Type B pancreatic cell (in vitro differentiated cells): Measurements from ENCODE around the gene DIAPH3. TPM values are rescaled to one million over a fixed set of nuclear protein-coding genes. Genes with fewer than 3 reads are reported as not detected.

Source experiments
- DNase-seq: peaks from one replicate; pipeline ENCODE4 v3.0.0; 2021; ENCODE audit warnings: mixed read lengths; ENCODE audit not compliant: unreplicated experiment; ENCODE audit errors: extremely low spot score
- H3K27ac Mint-ChIP-seq: 2 replicates; pipeline ENCODE4 v1.8.0; 2021; ENCODE audit warnings: mild to moderate bottlenecking, mixed read lengths
- H3K27me3 Mint-ChIP-seq: 2 replicates; pipeline ENCODE4 v1.8.0; 2021; ENCODE audit warnings: mixed read lengths
- H3K36me3 Mint-ChIP-seq: 2 replicates; pipeline ENCODE4 v1.8.0; 2021; ENCODE audit warnings: mixed read lengths
- H3K4me1 Mint-ChIP-seq: one replicate; pipeline ENCODE4 v1.8.0; 2021; ENCODE audit warnings: mixed read lengths; ENCODE audit not compliant: unreplicated experiment
- H3K4me3 Mint-ChIP-seq: 2 replicates; pipeline ENCODE4 v1.8.0; 2021; ENCODE audit warnings: mild to moderate bottlenecking, mixed read lengths
- H3K9me3 Mint-ChIP-seq: 2 replicates; pipeline ENCODE4 v1.8.0; 2021; ENCODE audit warnings: mixed read lengths
- total RNA-seq: library from RNA; stranded (reverse); gene quantifications from 2 replicates; pipeline ENCODE4 v1.2.1, GENCODE V29; 2021; ENCODE audit warnings: low replicate concordance
- TF ChIP-seq, protein P1 (sequence below): fragments of 200-600 bp; sonication (generic); conservative IDR thresholded peaks from 2 replicates; pipeline ENCODE4 v1.5.0; 2021; ENCODE audit warnings: antibody characterized with exemption, mild to moderate bottlenecking

Gene DIAPH3
- total RNA-seq, 1 donor from 2014 or later = 16.9 TPM

DNA sequence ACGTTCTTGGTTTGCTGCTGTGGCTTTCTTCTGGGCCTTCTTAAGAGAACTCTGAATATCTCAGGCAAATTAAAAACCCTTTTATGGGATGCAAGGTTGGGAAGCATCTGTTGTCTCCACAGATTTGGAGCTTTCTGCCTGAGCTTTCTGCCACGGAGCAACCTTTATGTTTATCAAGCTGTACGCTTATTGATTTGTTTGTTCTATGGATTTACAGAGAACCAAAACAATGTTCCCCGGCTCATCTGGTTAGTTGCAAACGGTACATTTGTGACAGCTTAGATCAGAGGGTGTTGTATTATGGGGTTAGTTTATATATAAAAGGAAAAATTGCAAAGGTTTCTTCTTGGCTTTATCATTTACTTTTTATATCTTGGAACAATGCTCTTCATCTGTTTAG lies 479.6 kb downstream of the DIAPH3 start:
- Mint-ChIP-seq H3K4me3 (no peak overlapping the region), H3K4me1 (peaks cover 8% of the 10 kb centered on the region), H3K27ac (no peak overlapping the region), H3K9me3 (no peaks in the 10 kb centered on the region), H3K27me3 (no peaks in the 10 kb centered on the region), H3K36me3 (no peaks in the 10 kb centered on the region)
- DNase-seq = no peak
- TF ChIP-seq, protein P1, sequence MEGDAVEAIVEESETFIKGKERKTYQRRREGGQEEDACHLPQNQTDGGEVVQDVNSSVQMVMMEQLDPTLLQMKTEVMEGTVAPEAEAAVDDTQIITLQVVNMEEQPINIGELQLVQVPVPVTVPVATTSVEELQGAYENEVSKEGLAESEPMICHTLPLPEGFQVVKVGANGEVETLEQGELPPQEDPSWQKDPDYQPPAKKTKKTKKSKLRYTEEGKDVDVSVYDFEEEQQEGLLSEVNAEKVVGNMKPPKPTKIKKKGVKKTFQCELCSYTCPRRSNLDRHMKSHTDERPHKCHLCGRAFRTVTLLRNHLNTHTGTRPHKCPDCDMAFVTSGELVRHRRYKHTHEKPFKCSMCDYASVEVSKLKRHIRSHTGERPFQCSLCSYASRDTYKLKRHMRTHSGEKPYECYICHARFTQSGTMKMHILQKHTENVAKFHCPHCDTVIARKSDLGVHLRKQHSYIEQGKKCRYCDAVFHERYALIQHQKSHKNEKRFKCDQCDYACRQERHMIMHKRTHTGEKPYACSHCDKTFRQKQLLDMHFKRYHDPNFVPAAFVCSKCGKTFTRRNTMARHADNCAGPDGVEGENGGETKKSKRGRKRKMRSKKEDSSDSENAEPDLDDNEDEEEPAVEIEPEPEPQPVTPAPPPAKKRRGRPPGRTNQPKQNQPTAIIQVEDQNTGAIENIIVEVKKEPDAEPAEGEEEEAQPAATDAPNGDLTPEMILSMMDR = no peak

DNA sequence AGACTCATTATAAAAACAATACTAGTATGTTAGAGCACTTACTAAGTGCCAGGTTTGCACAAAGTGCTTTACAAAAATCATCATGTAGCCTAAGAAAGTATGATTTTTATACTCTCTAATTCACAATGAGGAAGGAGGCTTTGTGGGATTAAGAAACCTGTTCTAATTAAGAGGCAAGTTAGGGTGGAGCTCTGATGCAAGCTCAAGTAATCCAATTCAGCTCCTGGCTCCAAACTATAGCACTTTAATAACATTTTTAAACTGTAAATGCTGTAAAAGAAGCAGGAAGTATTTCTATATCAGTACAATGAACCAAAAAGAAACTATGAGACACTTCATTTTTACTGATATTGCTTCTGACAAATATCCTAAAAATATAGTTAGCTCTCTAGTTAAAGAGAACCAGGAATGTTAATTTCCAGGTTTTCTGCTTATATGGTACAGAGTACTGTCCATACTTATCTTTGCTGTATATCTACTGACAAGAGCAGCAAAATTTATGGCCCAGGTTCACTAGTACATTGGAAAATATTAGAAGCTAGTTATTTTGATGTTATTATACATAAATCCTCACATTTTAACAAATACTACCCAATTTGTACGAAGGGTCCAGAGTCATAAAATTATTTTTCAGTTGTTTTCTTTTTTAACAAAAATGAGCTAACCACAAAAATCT lies 482.0 kb downstream of the DIAPH3 start:
- Mint-ChIP-seq H3K36me3 (no peaks in the 10 kb centered on the region), H3K9me3 (no peaks in the 10 kb centered on the region), H3K27me3 (no peaks in the 10 kb centered on the region), H3K27ac (no peak overlapping the region), H3K4me1 (peaks cover 8% of the 10 kb centered on the region), H3K4me3 (no peak overlapping the region)
- no peak for DNase-seq
- TF ChIP-seq, protein P1 = no peak

DNA sequence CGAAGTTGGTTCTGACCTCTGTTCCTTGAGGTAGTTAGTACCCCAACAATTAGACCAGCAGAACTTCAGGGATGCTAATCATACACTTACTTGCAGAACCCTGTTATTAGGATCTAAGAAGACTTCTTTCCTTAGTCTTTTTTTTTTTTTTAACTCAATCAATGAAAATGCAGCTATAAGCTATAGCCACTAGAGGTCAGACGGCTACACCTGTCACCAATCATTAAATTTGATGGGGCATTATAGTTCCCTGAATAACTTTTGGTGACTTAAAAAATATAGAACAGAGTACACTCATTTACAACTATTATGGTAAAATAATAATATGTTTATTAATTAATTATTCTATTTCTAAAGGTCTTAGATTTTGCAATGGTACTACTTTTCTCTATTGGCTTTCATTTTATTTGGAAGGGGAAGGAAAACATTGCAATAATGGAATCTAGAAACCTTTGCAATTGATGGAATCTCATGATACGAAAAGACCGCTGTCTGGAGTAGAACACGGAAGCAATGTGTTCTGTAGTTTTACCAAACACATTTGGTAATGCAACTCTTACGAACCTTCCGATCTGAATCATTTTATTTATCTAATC lies 483.2 kb downstream of the DIAPH3 start:
- Mint-ChIP-seq H3K36me3 (no peaks in the 10 kb centered on the region), H3K9me3 (no peaks in the 10 kb centered on the region), H3K27me3 (no peaks in the 10 kb centered on the region), H3K4me3 (no peak overlapping the region), H3K4me1 (peaks cover 8% of the 10 kb centered on the region), H3K27ac (no peak overlapping the region)
- TF ChIP-seq, protein P1 = peak; percentile 83
- DNase-seq = no peak

DNA sequence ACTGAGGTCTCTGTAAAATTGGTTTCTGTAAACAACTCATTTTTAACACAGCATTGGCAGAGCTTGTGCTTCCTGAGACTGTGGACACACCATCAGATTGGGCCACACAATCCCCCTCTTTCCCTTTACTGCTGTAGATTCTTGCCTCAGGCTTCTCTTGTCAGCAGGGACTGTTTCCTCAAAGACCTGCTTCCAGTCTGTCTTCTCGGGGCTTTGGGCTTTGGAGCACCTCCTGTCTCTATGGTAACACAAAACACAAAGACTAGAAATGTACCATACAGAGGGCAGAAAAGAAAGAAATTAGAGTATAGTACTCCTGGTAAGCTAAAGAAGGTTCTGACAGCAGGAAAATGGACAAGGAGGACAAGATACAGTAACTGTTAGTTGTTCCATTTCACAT lies 484.5 kb downstream of the DIAPH3 start:
- H3K4me3 Mint-ChIP-seq = no peak overlapping the region
- H3K9me3 Mint-ChIP-seq = no peaks in the 10 kb centered on the region
- H3K36me3 Mint-ChIP-seq = no peaks in the 10 kb centered on the region
- peaks cover 5% of the 10 kb centered on the region for H3K4me1 Mint-ChIP-seq
- no peak for DNase-seq
- H3K27me3 Mint-ChIP-seq = no peaks in the 10 kb centered on the region
- no peak overlapping the region for H3K27ac Mint-ChIP-seq
- TF ChIP-seq, protein P1 = no peak

DNA sequence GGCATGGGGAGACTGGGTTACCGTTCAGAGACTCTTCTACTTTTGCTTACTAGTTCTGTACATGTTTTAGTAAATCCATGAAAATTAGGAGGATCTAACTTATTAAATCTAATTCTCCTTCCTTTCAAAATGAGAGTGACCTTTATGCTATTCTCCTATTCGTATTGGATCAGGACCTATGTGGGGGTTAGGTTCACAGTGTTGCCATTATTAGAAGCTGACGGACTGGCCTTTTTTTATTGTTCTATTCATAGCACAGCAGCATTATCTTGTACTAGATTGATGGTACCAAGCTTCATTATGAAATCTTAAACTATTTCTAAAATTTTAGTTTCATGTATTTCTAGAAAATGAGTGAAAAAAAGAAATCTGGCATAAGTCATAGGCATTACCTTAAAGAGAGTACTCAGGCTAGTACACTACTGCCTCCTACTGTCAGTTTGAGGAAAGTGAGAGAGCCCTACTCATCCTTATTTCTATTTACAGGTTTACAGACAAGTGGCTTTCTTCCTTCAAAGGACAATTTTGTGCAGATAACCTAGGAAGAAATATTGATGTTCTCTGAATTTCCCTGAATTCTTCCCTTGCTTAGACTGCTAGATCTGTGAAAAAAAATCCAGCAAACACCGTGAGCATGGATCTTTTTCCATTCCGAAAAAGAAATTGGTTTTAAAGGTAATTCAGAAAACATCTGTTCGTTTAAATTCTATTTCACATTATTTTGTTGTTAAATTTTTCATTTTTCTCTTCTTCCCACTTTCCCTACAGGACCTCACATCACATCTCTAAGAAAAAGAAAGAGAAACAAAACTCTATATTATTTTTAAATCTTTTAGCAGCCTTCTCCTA lies 485.5 kb downstream of the DIAPH3 start:
- H3K36me3 Mint-ChIP-seq = no peaks in the 10 kb centered on the region
- no peaks in the 10 kb centered on the region for H3K27me3 Mint-ChIP-seq
- no peak for DNase-seq
- TF ChIP-seq, protein P1 = peak; percentile 88
- H3K4me3 Mint-ChIP-seq = no peak overlapping the region
- H3K9me3 Mint-ChIP-seq = no peaks in the 10 kb centered on the region
- H3K27ac Mint-ChIP-seq = no peak overlapping the region
- H3K4me1 Mint-ChIP-seq = peaks cover 5% of the 10 kb centered on the region
